Endothelial cell of umbilical vein (primary cell): ENCODE data around the gene RBMS1.

ENCODE experiments used
- EZH2 ChIP-seq: IDR thresholded peaks from 2 replicates; pipeline ENCODE4 v1.6.1; 2012; ENCODE audit warnings: borderline replicate concordance, low read depth, mild to moderate bottlenecking, moderate library complexity, low read length, inconsistent platforms; ENCODE audit not compliant: severe bottlenecking
- FOS ChIP-seq: IDR thresholded peaks from 2 replicates; pipeline ENCODE4 v1.6.1; 2011; ENCODE audit warnings: mild to moderate bottlenecking, low read length, moderate library complexity, borderline replicate concordance; ENCODE audit not compliant: insufficient read depth
- GATA2 ChIP-seq: IDR thresholded peaks from 2 replicates; pipeline ENCODE4 v1.7.0; 2011; ENCODE audit warnings: low read depth, mild to moderate bottlenecking, moderate library complexity, mixed read lengths, low read length; ENCODE audit not compliant: insufficient read length, insufficient read depth
- JUN ChIP-seq: IDR thresholded peaks from 2 replicates; pipeline ENCODE4 v1.6.1; 2011; ENCODE audit warnings: borderline replicate concordance, low read depth; ENCODE audit not compliant: insufficient read length, insufficient read depth
- MYC ChIP-seq: IDR thresholded peaks from one replicate; pipeline ENCODE4 v1.6.1; 2011; ENCODE audit warnings: mild to moderate bottlenecking, low read depth, low read length
- POLR2A ChIP-seq: IDR thresholded peaks from 2 replicates; pipeline ENCODE4 v1.6.1; 2012; ENCODE audit warnings: low read depth, mild to moderate bottlenecking, control low read depth, low read length
- POLR2AphosphoS5 ChIP-seq: IDR thresholded peaks from 2 replicates; pipeline ENCODE4 v1.6.1; 2012; ENCODE audit warnings: low read depth, mild to moderate bottlenecking, control low read depth, low read length, moderate library complexity; ENCODE audit not compliant: insufficient read depth
- TF ChIP-seq, protein P1 (sequence below), 2 donors: IDR thresholded peaks; 1 replicate in 1 of 2; 2 replicates in 1 of 2; pipeline ENCODE4 v1.5.1; 2011; ENCODE audit warnings: low read length in 2 of 2, mild to moderate bottlenecking in 2 of 2, moderate library complexity in 2 of 2, control low read depth in 1 of 2, inconsistent platforms in 1 of 2, low read depth in 1 of 2; ENCODE audit not compliant: insufficient read depth in 1 of 2; ENCODE audit errors: extremely low read depth in 1 of 2
- TF ChIP-seq, protein P2 (sequence below): IDR thresholded peaks from 2 replicates; pipeline ENCODE4 v1.6.1; 2011; ENCODE audit not compliant: insufficient read depth, insufficient read length

DNA sequence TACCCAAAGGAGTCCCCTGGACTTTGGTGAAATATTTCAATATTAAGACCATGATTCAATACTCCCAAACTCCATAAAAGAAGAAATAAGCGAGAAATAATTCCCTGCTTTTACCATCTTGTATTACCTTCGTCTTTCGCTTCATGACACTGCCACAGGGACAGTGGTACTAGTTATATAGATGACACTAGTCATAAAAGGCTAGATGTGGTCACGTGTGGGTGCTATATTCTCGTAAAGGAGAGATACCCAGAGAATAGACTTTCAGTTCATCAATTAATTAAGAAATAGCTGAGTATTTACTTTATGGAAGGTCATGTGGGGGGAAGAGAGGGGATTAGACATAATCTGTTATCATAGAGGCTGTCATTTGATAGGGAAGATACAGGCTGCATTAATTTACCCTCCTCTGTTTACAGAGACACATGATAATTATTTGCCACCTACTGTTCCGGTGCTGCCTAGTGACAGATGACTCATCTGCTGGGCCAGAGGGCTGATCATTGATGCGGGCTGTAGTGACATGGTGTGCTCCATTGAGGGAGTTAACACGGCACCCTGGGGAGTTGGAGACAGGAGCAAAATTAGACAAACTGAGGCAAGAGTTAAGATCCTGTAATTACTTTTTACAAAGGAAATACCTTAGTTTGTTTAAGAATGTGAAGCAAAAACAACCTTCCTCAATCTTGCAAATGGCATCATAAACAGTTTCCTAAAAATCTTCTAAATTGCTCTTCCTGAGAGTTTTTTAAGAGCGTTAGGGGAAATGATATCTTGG is 215.3 kb downstream of the RBMS1 start:
- TF ChIP-seq, protein P1, sequence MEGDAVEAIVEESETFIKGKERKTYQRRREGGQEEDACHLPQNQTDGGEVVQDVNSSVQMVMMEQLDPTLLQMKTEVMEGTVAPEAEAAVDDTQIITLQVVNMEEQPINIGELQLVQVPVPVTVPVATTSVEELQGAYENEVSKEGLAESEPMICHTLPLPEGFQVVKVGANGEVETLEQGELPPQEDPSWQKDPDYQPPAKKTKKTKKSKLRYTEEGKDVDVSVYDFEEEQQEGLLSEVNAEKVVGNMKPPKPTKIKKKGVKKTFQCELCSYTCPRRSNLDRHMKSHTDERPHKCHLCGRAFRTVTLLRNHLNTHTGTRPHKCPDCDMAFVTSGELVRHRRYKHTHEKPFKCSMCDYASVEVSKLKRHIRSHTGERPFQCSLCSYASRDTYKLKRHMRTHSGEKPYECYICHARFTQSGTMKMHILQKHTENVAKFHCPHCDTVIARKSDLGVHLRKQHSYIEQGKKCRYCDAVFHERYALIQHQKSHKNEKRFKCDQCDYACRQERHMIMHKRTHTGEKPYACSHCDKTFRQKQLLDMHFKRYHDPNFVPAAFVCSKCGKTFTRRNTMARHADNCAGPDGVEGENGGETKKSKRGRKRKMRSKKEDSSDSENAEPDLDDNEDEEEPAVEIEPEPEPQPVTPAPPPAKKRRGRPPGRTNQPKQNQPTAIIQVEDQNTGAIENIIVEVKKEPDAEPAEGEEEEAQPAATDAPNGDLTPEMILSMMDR (IDR thresholded peaks at IDR 0.05; ENCODE audit: extremely low read depth in 1 of 2, insufficient read depth in 1 of 2, low read depth in 1 of 2, low read length in 2 of 2) = no peak
- no peak for TF ChIP-seq EZH2
- TF ChIP-seq POLR2AphosphoS5 = no peak
- TF ChIP-seq POLR2A = peak; percentile 13
- no peak for TF ChIP-seq MYC
- TF ChIP-seq, protein P2, sequence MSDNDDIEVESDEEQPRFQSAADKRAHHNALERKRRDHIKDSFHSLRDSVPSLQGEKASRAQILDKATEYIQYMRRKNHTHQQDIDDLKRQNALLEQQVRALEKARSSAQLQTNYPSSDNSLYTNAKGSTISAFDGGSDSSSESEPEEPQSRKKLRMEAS = no peak
- TF ChIP-seq JUN = no peak
- TF ChIP-seq FOS = peak; percentile 22
- no peak for TF ChIP-seq GATA2
